Stimulated activated CD4-positive, alpha-beta T cell treated with anti-CD3 and anti-CD28 coated beads, TNF-alpha, amount 100 ng/mL, for 4 hours (primary cell): Measurements from ENCODE around the gene RNGTT.
"Not testable (repeated sequence)": the region's sequence is repeated elsewhere in the genome, so short reads cannot be mapped to it uniquely, and the experiment has no call there.

Source experiments
- DNase-seq, 3 experiments: peaks; one replicate each; pipeline ENCODE4 v3.0.0-alpha.2; 2020; ENCODE audit warnings: low read depth in 3 of 3

RNGTT gene

DNA sequence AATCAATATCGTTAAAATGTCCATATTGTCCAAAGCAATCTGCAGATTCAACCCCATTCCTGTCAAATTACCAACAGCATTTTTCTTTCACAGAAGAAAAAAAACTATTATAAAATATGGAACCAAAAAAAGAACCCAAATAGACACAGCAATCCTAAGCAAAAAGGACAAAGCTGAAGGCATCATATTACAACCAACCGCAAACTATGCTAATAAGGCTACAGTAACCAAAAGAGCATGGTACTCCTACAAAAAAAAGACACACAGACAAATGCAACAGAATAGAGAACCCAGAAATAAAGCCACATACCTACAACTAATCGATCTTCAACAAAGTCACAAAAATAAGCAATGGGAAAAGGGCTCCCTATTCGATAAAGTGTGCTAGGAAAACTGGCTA, 49.2 kb downstream of the RNGTT start:
- no peak for DNase-seq

GRCh38 chr6:88913471-88913870, 49.9 kb downstream of the RNGTT start:
- no peak for DNase-seq

DNA sequence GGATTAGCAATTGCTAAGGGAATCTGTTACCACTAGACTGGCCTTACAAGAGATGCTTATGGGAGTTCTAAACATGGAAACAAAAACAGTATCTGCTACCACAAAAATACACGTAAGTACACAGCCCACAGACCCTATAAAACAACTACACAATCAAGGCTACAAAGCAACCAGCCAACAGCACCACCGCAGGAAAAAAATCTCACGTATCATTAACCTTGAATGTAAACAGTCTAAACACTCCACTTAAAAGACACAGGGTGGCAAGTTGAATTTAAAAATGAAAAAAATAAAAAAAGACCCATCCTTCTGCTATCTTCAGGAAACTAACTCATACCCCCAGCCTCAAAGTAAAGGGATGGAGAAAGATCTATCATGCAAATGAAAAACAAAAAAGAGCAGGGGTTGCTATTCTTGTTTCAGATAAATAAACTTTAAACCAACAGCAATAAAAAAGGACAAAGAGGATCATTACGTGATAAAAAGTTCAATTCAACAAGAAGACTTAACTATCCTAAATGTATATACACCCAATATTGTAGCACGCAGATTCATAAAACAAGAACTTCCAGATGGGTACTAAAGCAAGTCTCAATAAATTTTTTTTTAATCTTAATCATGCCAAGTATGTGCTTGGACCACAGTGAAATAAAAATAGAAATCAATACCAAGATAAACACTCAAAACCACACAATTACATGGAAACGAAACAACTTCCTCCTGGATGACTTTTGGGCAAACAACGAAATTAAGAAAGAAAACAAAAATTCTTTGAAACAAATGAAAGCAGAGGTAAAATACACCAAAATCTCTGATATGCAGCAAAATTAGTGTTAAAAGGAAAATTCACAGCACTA, 52.3 kb downstream of the RNGTT start:
- DNase-seq: no peak

DNA sequence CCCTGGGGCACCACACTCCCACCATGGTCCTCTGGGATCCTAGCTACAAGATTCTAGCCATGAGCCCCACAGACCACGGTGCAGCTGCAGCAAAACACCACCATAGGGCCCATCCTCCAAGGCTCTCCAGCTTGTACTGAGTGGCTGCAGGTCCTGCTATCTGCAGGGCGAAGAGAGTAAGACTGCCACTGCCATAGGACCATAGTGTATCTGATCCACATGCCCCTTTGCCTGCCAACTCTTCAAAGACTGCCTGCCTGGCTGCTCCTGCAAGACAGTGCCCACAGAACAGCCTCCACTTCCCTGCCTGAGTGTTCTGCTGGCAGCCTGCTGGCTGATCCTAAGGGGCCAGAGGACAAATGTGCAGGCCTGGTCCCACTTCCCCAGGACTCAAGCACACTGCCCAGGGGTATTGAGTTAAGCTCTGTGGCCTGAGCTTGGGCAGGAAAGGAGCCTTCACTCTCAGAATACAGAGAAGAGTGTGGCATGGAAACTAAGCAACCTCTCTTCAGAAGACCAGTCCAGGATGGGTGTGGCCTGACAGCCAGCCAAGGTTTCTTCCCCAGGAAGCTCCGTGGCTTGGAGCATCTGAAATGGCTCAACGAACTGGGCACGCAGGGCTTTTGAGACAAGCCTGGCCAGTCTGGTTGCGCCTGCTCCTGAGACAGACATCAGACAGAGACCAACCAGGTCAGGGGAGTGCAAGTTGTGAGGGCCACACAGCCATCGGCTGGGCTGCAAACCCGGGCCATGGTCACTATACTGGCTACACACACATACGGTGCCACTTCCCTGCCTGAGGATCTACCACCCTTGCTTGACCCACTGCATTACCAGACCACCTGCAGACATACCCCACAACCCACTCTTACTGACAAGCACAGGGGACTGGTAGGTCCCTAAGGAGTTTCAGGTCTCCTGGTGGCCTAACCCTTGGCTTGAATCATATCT, 54.5 kb downstream of the RNGTT start:
- no peak for DNase-seq

- DNase-seq: not testable (repeated sequence)
Measured at GRCh38 chr6:88907148-88907547, 56.3 kb downstream of the RNGTT start.

- DNase-seq: no peak
Measured at GRCh38 chr6:88899569-88900316, 63.7 kb downstream of the RNGTT start.

DNA sequence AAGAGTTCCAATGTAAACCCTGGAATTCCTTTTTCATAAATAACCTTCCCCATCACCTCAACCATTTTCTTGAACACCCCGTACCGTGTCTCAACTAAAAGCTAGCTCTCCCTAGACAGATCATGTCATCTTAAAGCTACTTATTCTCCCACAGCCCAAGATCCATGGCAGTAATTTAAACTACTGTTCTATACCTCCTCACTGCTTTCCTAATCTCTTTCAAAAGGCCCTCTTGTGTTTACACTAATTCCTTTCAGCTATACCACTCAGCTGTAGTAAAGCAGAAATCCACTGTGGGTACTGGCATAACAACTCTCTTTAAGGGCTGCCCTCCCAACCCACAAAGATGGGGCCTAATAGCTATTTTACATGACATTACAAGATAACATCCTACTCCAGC, 67.5 kb downstream of the RNGTT start:
- no peak for DNase-seq

DNA sequence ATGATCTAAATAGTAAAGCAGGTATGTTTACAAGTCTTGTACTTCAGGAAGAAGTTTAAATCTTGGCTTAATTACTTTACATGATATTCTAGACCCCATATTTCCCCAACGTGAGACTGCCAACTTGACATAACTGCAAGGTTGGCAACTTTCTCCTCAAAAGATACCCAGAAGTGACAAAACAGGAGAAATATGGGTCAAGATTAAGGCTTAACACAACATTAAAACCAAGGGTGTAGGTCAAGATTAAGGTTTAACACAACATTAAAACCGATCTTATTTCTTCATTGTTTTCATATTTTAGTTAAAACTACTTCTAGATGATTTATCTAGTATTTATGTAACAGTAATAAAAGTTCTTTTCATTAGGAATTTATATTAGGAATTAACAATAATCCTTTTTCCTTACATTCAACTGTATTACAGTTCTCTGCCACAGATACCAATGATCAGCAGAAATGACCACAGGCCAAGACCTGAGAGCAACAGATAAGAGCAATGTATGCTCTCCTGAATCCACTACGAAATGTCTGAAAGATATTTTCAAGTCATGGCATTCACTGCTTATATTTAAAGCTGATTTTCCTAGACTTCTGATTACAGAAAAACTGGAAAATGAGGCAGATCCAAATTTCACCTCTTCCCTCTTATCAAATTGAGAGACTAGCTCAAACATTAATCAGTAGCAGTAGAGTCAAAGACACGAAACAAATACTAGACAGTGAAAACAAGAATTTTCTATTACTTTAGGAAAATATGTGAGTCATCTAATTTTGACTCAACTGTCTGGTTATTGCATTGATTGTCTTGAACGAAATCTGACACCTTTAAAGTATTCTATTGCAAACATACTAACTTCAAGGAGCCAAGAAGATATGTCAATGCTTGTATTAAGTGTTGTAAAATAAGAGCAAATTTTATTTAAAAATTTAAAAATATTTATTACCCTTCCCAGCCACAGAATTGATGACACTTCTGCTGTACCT, 72.3 kb downstream of the RNGTT start:
- DNase-seq: no peak

GRCh38 chr6:88890394-88890793, 73.0 kb downstream of the RNGTT start:
- no peak for DNase-seq

- DNase-seq: no peak
Measured at GRCh38 chr6:88884361-88884760, 79.1 kb downstream of the RNGTT start.

DNA sequence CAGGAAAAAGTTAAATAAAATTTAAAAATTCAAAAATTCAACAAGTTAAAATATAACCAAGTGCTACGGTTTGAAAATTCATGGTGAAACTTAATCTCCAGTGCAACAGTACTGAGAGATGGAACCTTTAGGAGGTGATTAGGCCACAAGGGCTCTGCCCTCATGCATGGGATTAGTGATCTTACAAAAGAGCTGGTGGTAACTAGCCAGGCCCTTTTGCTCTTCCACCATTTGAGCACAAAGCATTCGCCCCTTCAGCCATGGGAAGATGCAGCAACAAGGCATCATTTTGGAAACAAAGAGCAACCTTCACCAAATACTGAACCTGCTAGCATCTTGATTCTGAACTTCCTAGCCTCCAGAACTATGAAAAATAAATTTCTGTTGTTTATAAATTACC, 80.9 kb downstream of the RNGTT start:
- no peak for DNase-seq

GRCh38 chr6:88881451-88881850, 82.0 kb downstream of the RNGTT start:
- DNase-seq: no peak

DNA sequence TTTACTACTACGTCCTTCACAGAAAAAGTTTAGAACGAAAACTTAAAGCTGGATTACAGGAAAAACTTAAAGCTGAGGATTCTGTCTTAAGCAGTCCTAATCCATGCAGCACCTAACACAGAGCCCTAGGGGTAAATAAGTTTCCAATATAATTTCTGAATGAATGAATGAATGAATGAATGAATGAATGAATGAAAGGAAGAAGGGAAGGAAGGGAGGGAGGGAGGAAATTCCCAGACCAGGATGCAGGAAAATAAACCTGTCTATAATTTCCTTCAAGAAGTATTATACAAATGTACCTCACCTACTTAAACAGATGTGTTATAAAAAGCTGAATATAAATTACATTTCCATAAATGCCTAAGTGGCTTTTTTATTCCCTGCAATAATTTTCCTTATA, 83.4 kb downstream of the RNGTT start:
- DNase-seq: no peak

DNA sequence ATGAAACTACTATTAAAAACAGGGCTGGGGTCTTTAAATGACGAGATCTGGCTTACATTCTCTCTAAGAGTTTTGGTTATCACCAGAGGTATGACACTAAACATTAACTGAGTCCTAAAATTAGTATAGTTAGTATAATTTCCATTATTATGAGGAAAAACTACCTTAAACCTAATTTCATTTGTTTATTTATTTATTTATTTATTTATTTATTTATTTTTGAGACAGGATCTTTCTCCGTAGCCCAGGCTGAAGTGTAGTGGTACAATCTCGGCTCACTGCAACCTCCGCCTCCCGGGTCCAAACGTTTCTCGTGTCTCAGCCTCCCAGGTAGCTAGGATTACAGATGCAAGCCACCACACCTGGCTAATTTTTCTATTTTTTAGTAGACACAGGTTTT, 85.5 kb downstream of the RNGTT start:
- no peak for DNase-seq

- no peak for DNase-seq
Measured at GRCh38 chr6:88872962-88873361, 90.5 kb downstream of the RNGTT start.

DNA sequence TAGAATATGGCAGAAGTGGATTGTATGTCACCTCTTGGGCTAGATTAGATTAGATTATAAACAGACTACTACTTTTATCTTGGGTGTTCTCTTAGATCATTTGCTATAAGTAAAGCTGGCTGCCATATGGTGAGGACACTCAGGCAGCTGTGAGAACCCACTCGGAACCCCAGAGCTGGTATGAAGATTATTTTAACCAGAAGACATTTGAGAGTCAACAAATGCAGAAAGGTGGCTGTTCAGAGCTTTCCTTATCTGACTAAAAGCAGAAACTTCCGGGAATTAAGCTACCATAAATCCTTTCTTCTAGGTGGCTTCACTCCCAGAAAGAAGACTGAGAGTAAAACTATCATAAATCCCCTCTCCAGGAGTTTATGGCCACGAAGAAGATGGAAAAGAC, 91.9 kb downstream of the RNGTT start:
- DNase-seq: no peak

DNA sequence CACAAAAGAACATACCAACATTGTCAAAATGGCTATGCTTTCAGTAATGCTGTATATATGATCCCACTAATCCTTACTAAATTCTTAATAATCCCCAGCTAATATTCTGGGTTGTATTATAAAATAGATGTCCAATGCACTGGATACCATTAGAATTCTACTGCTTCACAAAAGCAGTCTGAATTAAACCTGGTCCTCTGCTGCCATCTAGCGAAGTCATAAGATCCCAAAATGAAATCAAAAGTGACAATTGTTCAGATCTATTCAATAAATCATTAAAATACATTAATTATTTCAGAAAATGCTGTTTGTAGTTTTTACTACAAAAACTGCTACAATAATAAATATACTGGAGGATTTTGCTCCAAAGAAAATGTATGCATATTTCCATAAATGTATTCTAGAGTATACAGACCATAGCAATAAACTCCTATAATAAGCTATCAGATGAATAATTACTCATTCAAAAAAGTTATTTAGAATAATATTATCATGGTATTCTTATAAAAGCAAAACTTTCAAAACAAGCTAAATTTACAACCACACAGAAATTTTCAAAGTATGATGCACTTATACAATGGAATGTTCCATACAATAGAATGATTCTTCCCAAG, 92.6 kb downstream of the RNGTT start:
- peak in 1 of 3 experiments; percentile 8 for DNase-seq

GRCh38 chr6:88869263-88870020, 94.0 kb downstream of the RNGTT start:
- DNase-seq: no peak
